Inflammatory macrophage treated with lipopolysaccharide for 1 hour (primary cell): ENCODE results near the gene RIN3.
"Not testable (repeated sequence)": the region's sequence is repeated elsewhere in the genome, so short reads cannot be mapped to it uniquely, and the experiment has no call there.

Experiments
- DNase-seq, 2 donors: peaks; one replicate each; pipeline ENCODE4 v3.0.0-alpha.2; 2020 to 2022

The RIN3 gene

DNA sequence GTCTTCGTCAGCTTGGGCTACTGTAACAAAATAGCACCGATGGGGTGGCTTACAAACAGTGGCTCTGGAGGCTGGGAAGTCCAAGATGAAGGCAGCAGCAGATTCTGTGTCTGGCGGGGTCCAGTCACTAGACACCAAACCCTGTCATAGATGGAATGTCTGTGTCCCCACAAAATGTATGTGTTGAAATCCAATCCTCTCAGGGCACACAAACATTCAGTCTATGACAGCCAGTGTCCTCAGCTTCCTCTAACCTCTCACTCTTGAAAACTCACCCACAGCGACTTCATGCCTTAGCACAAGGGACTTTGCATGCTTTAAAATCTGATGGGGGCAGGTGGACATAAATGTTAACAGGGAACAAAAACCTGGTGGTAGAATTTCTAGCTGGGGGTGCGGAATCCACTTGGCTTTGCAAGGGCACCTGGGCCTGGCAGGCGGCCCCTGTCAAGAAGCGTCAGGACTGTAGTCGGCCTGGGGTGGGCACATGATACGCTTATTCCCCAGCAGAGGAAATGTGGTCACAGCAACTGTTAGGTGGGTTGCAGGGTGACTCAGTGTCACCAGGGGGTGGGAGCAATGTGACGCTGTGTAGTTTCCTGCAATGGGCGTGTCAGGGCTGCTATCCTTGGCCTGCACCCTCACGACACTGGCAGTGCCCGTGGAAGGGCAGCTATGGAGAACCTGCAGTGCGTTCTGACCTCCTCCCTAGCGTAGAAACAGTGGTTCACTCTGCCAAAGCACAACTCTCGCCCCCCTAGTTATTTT lies 17.7 kb downstream of the RIN3 start:
- DNase-seq, result peak; percentile 88 to 97

DNA sequence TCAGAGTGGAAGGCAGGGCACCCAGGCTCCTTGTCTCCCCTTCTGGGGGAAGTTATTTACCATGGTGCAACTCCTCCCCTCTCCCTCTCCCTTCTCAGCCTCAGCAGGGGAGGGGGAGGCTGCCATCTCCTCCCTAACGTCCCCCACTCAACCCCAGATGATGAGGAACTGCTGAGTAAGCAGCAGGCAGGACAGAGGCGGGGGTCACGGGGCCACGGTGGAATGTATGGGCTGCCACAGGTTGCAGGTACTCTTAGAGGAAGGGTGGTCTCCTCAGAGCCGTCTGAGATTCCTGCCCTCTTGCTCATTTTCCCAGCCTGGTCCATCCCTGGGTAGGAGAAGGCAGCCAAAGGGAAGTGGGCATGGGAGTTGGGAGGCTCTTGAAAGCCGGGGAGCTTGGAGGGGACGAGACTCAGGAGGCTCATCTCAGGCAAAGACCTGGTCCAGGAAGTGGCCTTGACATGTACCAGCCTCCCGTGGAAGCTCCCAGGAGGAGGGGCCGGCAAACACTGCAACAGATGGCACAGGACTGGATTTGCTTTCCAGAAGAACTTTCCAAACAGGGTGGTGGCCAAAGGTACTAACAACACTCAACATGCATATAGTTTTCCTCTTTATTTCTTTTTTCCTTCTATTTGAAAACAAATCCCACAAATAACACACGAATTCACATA lies 19.0 kb downstream of the RIN3 start:
- no peak for DNase-seq

DNA sequence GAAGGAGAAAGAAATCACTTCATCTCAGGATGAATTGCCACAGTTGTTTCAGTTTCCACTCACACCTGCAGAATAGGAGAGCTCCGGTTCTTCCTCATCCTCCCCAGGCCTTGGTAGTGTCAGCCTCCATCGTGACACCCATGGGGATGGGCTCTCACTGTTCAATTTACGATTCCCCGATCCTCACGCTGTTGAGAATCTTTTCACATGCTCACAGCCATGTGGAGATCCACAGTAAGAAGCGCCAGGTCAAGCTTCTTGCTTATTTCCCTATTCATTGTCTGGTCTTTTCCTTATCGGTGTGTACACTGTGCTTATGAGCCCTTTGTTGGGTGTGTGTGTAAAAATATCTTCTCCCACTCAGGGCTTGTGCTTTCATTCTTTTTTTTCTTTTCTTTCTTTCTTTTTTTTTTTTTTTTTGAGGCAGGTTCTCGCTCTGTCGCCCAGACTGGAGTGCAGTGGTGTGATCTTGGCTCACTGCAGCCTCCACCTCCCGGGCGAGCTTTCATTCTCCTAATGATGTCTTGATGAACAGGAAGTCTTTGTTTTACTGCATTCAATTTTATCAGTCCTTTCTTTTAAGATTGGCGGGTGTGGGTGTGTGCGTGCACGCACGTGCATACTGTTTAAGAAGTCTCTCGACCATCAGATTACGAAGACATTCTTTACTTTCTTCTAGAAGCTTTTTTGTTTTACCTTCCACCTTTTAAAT lies 21.5 kb downstream of the RIN3 start:
- no peak for DNase-seq

DNA sequence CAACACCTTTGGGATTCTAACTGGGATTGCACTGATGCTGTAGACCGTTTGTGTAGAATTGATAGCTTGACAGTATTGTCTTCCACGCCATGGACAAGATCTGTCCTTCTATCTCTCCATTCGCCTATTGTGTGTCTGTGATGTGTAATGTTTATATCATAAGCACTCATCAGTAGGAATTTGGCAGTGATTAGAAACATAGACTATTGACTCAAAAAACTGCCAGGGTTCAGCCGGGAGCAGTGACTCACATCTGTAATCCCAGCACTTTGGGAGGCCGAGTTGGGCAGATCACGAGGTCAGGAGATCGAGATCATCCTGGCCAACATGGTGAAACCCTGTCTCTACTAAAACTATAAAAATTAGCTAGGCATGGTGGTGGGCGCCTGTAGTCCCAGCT lies 22.6 kb downstream of the RIN3 start:
- DNase-seq, result not testable (repeated sequence)

DNA sequence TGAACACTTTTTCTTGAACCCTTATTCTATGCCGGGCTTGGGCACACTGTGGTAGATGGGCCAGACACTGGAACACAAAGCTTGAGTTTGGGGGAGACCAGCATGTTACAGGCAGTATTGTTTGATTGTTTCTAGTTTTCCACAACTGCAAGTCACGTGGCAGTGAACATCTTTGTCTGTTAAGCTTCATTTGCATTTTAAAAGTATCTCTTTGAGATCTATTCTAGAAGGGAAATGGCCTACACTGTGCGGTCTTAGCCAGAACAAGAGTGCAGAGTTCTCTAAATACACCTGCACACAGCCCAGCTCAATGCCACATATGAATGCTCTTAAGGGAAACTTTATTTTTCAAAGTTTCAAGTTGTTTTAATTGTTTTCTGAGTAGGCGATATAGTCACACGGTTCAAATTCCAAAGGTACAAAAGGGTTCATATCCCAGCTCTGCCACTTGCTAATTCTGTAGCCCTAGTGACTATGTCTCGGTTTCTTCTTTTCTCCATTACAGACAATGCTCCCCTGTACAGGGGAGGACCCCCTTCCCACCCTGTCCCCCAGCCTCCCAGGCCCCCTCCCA lies 24.9 kb downstream of the RIN3 start:
- no peak for DNase-seq

DNA sequence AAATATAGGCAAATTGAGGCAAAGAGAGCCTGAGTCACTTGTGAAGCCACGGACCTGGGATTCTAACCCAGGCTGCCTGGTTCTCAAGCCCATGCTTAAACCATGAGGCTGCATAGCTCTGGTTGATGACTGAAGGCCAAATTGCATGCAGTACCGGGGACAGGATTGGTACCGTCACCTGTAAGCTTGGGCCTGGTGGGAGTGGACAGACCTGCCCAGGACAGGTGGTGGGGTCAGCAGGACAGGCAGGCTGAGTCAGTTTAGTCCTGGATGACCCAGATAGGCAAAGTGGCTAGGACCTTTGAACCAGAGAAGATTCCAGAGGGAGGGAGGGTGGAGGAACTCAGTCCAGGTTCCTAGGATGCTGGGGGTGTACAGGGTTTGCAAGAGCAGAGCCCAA lies 25.8 kb downstream of the RIN3 start:
- DNase-seq, result no peak

DNA sequence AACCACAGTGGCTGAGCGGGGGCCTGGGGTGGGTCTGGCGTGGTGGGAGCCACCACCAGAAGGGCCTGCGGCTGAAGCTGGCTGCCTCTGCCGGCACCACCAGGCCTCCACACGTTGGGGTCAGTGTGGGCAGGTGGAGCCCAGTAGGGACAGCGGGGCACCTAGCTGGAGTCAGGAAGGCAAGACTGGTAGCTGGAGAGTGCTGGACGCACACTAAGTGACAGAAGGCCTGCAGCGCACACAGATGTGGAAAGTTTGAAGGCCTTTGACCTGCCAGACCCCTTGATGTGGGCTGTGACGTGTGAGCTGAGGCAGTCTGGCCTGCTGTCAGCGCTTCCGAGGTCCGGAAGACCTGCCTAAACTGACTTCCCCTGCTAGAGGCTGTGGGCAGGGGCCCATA lies 26.3 kb downstream of the RIN3 start:
- DNase-seq, result no peak

DNA sequence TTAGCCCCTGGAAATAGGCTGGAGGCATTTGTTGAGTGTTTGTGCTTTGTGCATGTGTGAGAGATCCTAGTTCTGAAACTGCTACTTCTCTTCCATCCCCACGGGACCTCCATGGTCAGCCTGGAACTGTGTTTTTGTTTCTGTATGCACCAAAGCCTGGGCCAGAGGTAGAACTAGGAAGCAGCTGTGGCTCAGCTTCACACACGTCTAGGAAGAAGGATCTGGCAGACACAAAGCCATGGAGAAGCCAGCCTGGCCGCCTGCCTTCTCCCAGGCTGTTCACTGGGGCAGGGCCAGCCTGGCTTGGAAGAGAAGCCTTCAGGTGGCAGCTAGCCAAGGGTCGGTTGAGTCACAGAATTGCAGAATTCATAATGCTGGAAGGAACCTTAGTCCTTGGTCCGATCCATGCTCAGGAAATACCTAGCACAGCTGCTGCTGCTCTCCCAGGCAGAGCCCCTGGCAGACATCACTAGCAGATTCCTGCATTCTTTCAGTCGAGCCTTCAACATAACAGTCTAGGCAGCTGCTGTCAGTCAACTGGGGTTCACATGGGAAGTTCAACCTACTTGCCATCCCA lies 27.0 kb downstream of the RIN3 start:
- DNase-seq, result no peak

DNA sequence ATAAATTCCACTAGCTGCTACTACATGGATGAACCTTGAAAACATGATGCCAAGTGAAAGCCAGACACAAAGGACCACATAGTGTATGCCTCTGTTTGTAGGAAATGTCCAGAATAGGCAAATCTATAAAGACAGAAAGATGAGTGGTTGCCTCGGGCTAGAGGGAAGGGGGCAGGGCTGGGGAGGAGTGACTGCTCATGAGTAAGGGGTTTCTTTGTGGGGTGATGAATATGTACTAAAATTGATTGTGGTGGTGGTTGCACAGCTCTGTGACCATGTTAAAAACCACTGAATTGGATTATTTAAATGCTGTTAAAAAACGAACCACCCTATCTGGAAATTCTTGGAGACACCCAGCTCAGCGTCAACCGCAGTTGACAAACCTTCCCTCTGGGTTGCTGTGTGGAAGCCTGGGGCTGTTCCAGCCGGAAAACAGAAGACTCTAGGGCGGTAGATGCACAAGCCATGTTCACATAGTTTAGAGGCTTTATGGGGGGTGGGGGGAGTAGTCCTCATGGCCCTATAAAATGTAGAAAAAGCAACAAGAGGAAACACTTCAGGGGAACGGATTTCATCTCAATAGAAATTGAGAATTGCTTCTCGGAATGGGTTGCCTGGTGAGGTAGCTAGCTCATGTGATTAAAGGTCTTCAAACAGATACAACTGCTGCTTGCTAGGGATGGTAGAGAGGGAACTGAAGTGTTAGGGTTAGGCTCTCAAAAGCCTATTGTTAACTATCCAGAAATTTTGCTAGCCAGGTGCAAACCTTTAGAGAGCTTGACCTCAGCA lies 29.4 kb downstream of the RIN3 start:
- DNase-seq, result no peak

DNA sequence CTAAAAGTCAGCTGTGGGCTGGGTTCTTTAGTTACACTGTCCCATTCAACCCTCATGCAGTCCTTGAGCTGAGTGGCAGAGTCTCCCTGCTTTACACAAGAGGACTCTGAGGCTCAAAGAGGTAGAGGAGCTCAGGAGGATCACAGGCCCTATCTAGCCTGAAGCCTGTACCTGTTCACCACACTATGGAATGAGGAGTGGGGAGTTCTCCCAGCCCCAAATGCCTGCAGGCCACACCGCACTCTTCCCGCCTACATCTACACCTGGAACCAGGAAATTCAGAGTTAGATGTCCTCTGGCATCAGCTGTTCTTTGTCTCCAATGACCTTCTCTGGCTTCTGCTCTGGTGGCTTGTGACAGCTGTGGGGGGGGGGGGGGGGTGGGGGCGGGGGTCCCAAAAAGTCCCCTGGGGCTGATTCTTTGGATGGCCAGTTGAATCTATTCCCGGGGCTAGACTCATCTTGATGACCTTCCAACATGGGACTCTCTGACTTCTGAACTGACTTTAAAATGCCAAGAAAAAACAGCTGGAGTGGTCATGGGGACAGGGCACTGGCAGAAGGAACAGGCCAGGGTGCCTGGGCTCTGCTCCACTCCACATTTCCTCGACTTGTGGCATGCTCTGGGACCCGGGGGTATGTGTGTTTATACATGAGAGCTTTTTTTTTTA lies 30.6 kb downstream of the RIN3 start:
- DNase-seq, result no peak

DNA sequence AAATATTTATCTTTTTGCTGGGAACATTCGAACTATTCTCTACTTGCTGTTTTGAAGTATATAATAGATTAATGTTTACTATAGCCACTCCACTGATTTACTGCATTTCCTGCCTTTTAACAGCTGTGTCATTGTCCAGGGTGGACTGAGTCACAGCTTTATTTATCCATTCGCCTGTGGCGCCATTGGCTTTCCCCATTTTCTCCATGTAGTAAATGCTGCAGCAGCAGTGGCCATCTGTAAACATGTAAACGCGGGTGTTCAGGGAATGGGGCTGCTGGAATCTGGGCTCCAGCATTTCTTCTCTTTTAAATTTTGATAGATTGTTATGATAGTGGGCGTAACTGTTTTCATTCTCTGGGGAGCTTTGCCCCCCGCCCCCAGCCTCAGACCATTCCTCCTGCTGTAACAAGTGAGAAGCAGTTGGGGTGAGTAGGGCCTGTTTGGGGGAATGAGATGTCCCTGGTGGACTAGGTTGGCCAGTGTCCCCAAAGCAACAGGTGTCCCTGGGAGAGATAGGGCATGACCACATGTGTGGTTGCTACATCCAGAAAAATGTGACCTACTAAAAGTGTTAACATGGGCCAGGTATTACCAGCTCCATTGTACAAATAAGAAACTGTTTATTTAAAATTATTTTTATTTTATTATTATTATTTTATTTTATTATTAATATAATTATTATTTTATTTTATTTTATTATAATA lies 32.9 kb downstream of the RIN3 start:
- no peak for DNase-seq

DNA sequence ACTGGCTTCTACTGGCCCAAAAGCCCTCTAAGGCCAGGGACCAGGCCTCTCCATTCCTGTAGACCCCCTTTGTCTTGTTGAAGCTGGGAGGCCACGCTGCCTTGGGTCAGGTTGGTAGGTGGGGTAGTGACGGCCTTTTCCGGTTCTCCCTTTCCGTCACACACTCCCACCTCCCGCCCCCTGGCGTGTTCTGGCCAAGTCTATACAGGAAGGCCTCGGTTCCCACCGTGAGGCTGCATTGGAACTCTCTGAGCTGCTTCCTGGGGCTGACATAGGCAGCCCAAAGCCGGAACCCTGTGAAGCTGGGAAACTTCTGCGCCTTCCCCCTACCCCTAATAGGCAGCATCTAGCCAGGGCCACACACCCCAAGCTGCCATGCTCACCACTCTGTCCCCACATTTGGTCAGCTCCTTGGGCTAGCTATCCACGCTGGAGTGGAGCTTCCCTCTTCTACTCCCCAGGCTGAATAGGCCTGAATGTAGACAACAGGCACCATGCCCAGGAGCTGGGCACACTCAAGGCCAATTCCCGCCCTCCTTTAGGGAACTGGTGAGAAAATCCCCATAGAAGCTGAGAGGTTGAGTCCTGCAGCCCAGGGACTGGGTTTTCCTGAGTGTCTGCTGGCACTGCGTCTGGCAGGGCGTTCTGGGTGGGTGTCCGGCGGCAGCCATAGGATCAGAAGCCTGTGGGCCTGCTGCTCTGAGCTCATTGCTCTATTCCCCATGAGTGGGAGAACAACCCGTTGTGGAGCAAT lies 35.7 kb downstream of the RIN3 start:
- peak; percentile 72 to 98 for DNase-seq

DNA sequence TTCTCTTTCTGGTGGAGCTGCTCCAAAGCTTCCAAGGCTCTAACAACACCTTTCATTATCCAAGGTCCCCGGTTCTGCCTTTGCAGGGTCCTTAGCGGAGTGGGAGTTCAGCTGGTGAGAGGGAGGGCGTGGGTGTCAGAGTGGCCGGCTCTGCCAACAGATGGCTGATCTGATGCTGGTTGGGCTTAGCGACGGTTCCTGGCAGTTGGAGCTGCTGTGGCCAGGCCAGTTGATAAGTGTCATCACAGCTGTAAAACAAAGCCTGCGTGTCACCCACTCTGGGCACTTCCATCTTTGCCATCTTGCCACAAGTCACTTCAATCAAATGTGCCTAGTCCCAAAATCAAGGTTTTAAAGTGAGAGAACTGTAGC lies 36.3 kb downstream of the RIN3 start:
- peak in 1 of 2 donors; percentile 50 for DNase-seq

DNA sequence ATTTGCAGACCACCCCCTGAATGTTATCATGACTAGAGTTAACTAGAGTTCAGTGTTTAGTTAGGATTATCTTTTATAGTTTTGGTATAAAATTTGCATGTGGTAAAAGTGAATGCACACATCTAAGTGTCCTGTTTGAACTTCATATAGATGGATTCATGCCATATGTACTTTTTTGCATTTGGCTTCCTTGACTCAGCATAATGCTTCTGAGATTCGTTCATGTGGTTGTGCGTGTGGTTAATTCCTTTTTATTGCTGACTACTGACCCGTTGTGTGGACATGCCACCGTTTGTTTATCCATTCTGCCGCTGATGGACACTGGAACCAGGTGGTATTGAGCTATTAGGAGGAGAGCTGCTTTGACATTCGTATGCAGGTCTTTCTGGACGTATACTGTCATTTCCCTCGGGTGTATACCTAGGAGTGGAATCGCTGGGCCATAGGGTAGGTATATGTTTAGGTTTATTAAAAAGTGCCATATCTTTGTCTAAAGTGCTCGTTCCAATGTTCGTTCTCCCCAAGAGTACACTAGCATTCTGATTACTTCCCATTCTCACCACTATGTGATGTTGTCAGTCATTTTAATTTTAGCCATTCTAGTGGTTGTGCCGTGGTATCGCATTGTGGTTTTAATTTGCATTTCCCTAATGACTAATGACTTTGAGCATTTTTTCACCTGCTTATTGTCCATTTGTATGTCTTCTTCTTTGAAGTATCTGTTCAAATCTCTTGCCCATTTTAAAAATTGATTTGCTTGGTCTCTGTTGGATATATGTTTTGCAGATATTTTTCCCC lies 37.7 kb downstream of the RIN3 start:
- DNase-seq, result peak; percentile 59 to 71

DNA sequence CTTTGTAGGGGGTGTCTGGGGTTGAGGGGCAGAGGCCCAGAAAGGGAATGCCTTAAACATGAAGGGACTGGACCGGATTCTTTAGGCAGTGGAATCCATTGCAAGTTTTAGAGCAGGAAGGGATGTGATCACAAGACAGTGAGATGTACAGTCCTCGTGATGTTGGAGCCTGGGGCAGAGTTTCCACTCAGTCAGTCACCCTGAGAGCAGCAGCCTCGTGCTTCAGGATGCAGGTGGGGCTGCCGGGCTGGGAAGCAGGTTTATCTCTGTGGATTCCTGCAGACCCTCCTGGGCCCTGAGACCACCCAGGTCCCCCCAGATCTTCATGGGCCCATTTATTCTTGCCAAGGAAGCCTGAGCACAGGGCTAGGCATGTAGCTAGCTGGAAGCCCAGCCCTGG lies 38.5 kb downstream of the RIN3 start:
- peak; percentile 48 to 76 for DNase-seq

DNA sequence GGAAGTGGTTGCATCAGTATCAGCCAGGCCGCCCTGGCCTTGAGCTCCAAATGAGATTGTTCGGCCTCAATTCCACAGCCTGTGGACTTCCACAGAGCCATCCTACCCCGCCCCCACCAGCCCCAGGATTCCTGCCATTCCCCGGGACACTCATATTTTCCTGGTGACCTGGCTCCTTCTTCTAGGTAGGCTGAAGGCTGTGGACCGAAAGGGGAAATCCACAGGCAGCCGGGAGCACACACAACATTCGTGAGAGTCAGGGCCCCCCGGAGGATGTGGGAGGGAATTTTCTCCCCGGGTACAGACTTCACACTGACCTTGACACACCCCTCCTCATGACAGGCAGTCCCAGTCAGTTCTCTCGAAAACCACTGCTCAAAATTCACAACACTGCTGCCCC lies 39.9 kb downstream of the RIN3 start:
- peak in 1 of 2 donors; percentile 53 for DNase-seq

DNA sequence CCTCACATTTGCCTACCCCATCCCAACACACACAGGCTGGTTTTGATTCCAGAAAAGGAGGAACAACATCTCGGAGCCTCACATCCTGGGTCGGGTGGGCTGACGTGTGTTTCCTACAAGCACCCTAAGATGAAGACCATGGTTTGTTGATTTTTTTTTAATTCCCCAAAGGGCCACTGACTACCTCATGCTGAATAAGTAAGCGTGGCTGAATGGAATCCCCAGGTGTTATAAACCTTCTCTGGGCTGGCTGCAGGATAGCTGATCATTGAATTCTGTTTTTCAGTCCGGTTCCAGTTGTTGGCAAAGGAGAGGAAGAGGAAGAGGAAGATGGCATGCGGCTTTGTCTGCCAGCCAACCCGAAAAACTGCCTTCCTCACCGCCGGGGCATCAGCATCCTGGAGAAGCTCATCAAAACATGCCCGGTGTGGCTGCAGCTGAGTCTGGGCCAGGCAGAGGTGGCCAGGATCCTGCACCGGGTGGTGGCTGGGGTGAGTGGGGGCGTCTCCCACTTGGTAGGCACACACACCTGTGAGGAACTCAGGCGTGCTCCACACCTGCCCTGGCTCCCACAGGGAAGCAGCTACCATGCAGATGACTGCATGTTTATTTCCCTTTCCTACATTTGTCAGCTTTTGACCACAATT lies 42.0 kb downstream of the RIN3 start:
- no peak for DNase-seq

DNA sequence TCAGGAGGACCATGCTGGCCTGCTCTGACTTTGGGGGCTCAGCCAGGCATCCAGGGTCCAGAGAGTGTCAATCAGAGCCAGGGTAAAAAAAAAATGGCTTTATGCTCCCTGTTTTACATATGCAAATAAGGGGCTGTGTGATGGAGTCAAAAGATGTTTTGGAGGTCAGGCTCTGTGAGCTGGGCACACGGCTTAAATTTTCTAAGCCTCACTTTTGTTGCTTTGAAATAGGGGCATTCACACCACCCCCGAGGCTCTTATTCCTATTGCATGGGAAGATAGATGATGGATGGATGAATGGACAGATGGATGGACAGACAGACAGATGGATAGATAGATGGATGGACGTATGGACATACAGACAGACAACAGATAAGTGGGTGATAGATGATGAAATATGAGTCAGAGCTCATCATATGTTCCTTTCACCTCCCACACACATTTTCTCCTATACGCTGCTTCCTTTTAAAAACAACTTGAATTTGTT lies 42.7 kb downstream of the RIN3 start:
- DNase-seq, result peak; percentile 71 to 82
